GM12878 (cell line): ENCODE results near the gene PLSCR3. TPM values are rescaled to one million over a fixed set of nuclear protein-coding genes. Genes with fewer than 3 reads are reported as not detected.

Experiments used
- CUX1 ChIP-seq: IDR thresholded peaks from 2 replicates; pipeline ENCODE4 v1.6.1; 2012; ENCODE audit warnings: improper control_type of control experiment, low read depth, low read length; ENCODE audit not compliant: insufficient replicate concordance
- ELK1 ChIP-seq: IDR thresholded peaks from 2 replicates; pipeline ENCODE4 v1.6.1; 2012; ENCODE audit warnings: low read depth, low read length, improper control_type of control experiment
- HDAC2 ChIP-seq: fragments of 200-600 bp; sonication (generic); IDR thresholded peaks from 2 replicates; pipeline ENCODE4 v1.6.1; 2017
- IRF4 ChIP-seq: IDR thresholded peaks from 2 replicates; pipeline ENCODE4 v1.6.1; 2011; ENCODE audit warnings: low read depth, low read length
- NFXL1 ChIP-seq: fragments of 450-650 bp; IDR thresholded peaks from 2 replicates; pipeline ENCODE4 v1.6.1; 2017; ENCODE audit warnings: antibody characterized with exemption, mild to moderate bottlenecking, borderline replicate concordance
- PKNOX1 ChIP-seq: fragments of 450-650 bp; IDR thresholded peaks from 2 replicates; pipeline ENCODE4 v1.6.1; 2016; ENCODE audit warnings: mild to moderate bottlenecking
- RAD21 ChIP-seq: IDR thresholded peaks from 2 replicates; pipeline ENCODE4 v1.6.1; 2011; ENCODE audit warnings: mild to moderate bottlenecking, low read depth, low read length, moderate library complexity; ENCODE audit not compliant: insufficient read depth
- RAD51 ChIP-seq: fragments of 450-650 bp; IDR thresholded peaks from 2 replicates; pipeline ENCODE4 v1.6.1; 2016; ENCODE audit warnings: moderate library complexity, mild to moderate bottlenecking, inconsistent platforms
- RUNX3 ChIP-seq: IDR thresholded peaks from 2 replicates; pipeline ENCODE4 v1.6.1; 2012; ENCODE audit warnings: low read length, inconsistent platforms
- ZNF207 ChIP-seq: fragments of 450-650 bp; IDR thresholded peaks from 2 replicates; pipeline ENCODE4 v1.6.1; 2014; ENCODE audit warnings: antibody characterized with exemption, mild to moderate bottlenecking, borderline replicate concordance
- ZNF24 ChIP-seq: fragments of 450-650 bp; IDR thresholded peaks from 2 replicates; pipeline ENCODE4 v1.6.1; 2017; ENCODE audit warnings: antibody characterized with exemption, mild to moderate bottlenecking
- ZNF687 ChIP-seq: fragments of 450-650 bp; IDR thresholded peaks from 2 replicates; pipeline ENCODE4 v1.6.1; 2017; ENCODE audit warnings: mild to moderate bottlenecking, moderate library complexity
- polyA plus RNA-seq, 11 experiments: library from polyadenylated mRNA; depleted of rRNA in 4 of 11; unstranded in 6 of 11; stranded (reverse) in 5 of 11; fragments of >200 nt; fragmentation: Nextera tagmentation in 4 of 11; fragmentation: Illumina TruSeq in 1 of 11; extraction: Ambion mirVana in 4 of 11; extraction: Trizol in 1 of 11; gene quantifications; 1 replicate in 1 of 11; 2 replicates in 10 of 11; pipeline versions ENCODE4 v1.2.1 to v1.2.3, GENCODE V29; 2011 to 2016; ENCODE audit warnings: inconsistent platforms in 2 of 11, missing spikeins in 2 of 11, low read depth in 1 of 11
- total RNA-seq, 4 experiments: library from RNA; depleted of rRNA in 3 of 4; stranded (reverse); fragments of >200 nt in 3 of 4; fragmentation: Illumina TruSeq in 1 of 4; extraction: Trizol in 1 of 4; gene quantifications; 2 replicates each; pipeline versions ENCODE4 v1.2.1 to v1.2.3, GENCODE V29; 2013 to 2021
- TF ChIP-seq, protein P1 (sequence below): fragments of 450-650 bp; IDR thresholded peaks from 2 replicates; pipeline ENCODE4 v1.6.1; 2017; ENCODE audit warnings: borderline replicate concordance
- TF ChIP-seq, protein P2 (sequence below): fragments of 450-650 bp; formaldehyde crosslinking; IDR thresholded peaks from 2 replicates; pipeline ENCODE4 v1.5.0; 2022; ENCODE audit warnings: mild to moderate bottlenecking, missing genetic modification characterization

PLSCR3 gene
- total and polyA plus RNA-seq, 10 of the 15 experiments (the other 5 are each of a cell fraction or from before 2014, with no cell fraction given), result 9.9 to 51.4 (median 43.4) TPM

DNA sequence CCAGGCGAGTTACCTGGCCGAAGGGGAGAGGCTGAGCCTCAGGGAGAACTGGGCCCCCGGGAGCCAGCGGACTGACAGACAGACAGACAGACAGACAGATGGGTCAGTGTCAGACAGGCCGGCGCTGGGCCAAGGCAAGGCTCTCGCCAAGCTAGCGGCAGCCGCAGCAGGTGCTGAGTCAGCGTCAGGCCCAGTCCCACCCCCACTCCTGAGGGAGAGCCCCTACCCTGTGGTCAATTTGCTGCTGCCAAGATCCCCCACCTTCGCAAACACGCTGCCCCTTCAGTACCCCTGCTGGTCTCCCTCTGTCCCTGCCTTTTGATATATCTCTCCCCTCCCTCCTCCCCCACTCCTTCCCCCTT, 46.5 kb upstream of the PLSCR3 start (continued):
- peak; percentile 89 for TF ChIP-seq RUNX3
- TF ChIP-seq ELK1, result no peak
- no peak for TF ChIP-seq RAD51
- TF ChIP-seq ZNF207, result no peak
- TF ChIP-seq, protein P1, sequence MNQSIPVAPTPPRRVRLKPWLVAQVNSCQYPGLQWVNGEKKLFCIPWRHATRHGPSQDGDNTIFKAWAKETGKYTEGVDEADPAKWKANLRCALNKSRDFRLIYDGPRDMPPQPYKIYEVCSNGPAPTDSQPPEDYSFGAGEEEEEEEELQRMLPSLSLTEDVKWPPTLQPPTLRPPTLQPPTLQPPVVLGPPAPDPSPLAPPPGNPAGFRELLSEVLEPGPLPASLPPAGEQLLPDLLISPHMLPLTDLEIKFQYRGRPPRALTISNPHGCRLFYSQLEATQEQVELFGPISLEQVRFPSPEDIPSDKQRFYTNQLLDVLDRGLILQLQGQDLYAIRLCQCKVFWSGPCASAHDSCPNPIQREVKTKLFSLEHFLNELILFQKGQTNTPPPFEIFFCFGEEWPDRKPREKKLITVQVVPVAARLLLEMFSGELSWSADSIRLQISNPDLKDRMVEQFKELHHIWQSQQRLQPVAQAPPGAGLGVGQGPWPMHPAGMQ, result no peak
- no peak for TF ChIP-seq HDAC2
- no peak for TF ChIP-seq CUX1
- TF ChIP-seq ZNF24, result no peak
- peak; percentile 31; the same call in 1 of the 2 replicates for TF ChIP-seq PKNOX1
- no peak for TF ChIP-seq IRF4
- TF ChIP-seq RAD21, result no peak
- peak; percentile 55; the same call in 1 of the 2 replicates for TF ChIP-seq ZNF687
- TF ChIP-seq, protein P2, sequence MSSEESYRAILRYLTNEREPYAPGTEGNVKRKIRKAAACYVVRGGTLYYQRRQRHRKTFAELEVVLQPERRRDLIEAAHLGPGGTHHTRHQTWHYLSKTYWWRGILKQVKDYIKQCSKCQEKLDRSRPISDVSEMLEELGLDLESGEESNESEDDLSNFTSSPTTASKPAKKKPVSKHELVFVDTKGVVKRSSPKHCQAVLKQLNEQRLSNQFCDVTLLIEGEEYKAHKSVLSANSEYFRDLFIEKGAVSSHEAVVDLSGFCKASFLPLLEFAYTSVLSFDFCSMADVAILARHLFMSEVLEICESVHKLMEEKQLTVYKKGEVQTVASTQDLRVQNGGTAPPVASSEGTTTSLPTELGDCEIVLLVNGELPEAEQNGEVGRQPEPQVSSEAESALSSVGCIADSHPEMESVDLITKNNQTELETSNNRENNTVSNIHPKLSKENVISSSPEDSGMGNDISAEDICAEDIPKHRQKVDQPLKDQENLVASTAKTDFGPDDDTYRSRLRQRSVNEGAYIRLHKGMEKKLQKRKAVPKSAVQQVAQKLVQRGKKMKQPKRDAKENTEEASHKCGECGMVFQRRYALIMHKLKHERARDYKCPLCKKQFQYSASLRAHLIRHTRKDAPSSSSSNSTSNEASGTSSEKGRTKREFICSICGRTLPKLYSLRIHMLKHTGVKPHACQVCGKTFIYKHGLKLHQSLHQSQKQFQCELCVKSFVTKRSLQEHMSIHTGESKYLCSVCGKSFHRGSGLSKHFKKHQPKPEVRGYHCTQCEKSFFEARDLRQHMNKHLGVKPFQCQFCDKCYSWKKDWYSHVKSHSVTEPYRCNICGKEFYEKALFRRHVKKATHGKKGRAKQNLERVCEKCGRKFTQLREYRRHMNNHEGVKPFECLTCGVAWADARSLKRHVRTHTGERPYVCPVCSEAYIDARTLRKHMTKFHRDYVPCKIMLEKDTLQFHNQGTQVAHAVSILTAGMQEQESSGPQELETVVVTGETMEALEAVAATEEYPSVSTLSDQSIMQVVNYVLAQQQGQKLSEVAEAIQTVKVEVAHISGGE (CRISPR knock-in tag), result no peak
- TF ChIP-seq NFXL1, result no peak
